ENCODE data around the gene CTNNA1.
"Not testable (repeated sequence)": the region's sequence is repeated elsewhere in the genome, so short reads cannot be mapped to it uniquely, and the experiment has no call there.

Gene CTNNA1

DNA sequence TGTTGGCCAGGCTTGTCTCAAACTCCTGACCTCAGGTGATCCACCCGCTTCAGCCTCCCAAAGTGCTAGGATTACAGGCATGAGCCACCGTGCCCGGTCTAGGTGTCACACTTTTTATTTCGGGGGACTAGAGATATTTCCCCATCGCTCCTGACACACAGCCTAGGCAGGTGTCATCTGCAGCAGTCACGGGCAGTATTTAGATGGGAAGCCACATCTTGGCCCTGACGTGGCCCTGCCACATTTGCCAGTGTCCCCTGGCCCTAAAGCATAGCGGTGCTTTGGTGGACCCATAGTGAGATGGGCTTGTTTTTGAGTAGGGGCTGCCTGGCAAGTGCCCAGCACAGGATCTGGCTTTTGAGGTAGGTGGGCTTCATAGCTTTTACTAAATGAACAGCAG, 167.0 kb downstream of the CTNNA1 start:
- H3K4me3 ChIP-seq (ENCODE audit: low read depth, low read length): no peak overlapping the region
- no peaks in the 10 kb centered on the region; the same call in 1 of the 2 replicates for H3K36me3 ChIP-seq
- TF ChIP-seq, protein P1, sequence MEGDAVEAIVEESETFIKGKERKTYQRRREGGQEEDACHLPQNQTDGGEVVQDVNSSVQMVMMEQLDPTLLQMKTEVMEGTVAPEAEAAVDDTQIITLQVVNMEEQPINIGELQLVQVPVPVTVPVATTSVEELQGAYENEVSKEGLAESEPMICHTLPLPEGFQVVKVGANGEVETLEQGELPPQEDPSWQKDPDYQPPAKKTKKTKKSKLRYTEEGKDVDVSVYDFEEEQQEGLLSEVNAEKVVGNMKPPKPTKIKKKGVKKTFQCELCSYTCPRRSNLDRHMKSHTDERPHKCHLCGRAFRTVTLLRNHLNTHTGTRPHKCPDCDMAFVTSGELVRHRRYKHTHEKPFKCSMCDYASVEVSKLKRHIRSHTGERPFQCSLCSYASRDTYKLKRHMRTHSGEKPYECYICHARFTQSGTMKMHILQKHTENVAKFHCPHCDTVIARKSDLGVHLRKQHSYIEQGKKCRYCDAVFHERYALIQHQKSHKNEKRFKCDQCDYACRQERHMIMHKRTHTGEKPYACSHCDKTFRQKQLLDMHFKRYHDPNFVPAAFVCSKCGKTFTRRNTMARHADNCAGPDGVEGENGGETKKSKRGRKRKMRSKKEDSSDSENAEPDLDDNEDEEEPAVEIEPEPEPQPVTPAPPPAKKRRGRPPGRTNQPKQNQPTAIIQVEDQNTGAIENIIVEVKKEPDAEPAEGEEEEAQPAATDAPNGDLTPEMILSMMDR (IDR thresholded peaks at IDR 0.05; ENCODE audit: low read depth, low read length): no peak
- H3K27me3 ChIP-seq: no peaks in the 10 kb centered on the region
- H3K4me1 ChIP-seq: peaks cover 14% of the 10 kb centered on the region
- H3K9me3 ChIP-seq: no peaks in the 10 kb centered on the region
- DNase-seq: no peak

DNA sequence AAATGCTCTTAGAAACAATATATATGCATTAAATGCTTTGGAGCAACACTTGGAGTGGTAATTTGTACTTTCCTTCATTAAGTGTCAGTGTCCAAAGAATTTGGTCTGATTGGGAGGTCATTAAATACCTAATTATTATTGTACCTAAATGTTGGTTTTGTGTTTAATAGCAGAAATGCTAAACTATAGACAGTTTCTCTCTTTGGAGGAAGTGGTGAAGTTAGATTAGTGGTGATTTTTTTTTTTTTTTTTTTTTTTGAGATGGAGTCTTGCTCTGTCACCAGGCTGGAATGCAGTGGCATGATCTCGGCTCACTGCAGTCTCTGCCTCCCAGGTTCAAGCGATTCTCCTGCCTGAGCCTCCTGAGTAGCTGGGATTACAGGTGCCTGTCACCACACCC, 168.1 kb downstream of the CTNNA1 start:
- H3K4me1 ChIP-seq: peaks cover 14% of the 10 kb centered on the region
- H3K4me3 ChIP-seq (ENCODE audit: low read depth, low read length); H3K9me3 ChIP-seq; H3K27me3 ChIP-seq; DNase-seq; H3K36me3 ChIP-seq: not testable (repeated sequence)

DNA sequence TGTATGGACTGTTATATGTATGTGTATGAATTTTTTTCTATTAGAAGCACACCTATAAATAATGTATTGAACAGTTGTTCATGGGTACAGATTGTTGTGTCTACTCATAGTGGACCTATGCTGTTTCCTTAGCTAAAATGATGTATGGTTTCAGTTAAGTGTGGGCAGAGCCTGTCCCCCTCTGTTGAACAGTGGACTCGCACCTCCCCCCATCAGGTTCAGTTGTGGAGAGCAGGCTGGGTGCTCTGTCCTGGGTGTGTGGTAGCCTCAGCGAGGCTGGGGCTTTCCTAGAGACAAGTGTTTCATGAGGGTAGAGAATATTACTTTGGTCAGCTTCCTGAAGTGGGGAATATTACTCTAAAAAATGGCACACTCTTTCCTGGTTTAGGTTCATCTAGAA, 169.3 kb downstream of the CTNNA1 start:
- peaks cover 7% of the 10 kb centered on the region for H3K36me3 ChIP-seq

DNA sequence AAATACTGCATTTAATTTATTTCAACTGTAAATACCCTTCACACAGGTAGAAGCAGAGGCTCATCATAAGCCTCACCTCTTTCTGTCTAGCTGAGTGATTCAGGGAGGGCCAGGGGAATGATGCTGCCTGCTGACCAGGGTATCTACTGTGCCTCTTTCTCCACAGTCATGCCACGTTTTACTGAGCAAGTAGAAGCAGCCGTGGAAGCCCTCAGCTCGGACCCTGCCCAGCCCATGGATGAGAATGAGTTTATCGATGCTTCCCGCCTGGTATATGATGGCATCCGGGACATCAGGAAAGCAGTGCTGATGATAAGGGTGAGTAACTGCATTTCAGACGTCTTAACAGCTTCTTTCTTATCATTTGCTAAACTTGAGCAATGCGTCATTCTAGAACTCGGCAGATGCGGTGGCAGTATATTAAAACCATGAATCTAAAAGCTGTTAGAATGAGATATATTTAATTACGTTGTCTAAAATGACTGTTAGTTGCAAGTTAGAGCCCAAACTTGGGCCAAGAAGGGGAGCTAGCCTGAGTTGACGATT, 171.9 kb downstream of the CTNNA1 start:
- TF ChIP-seq, protein P1 (IDR thresholded peaks at IDR 0.05; ENCODE audit: low read depth, low read length): no peak
- Histone ChIP-seq H3K36me3 (peaks cover 7% of the 10 kb centered on the region), H3K4me1 (peaks cover 7% of the 10 kb centered on the region)

More for the DNA sequence above, 169.3 kb downstream of the CTNNA1 start:
- peaks cover 18% of the 10 kb centered on the region for H3K4me1 ChIP-seq
- H3K9me3 ChIP-seq: no peaks in the 10 kb centered on the region
- H3K4me3 ChIP-seq (ENCODE audit: low read depth, low read length): no peak overlapping the region
- no peak for DNase-seq
- TF ChIP-seq, protein P1 (IDR thresholded peaks at IDR 0.05; ENCODE audit: low read depth, low read length): no peak
- no peaks in the 10 kb centered on the region for H3K27me3 ChIP-seq

DNA sequence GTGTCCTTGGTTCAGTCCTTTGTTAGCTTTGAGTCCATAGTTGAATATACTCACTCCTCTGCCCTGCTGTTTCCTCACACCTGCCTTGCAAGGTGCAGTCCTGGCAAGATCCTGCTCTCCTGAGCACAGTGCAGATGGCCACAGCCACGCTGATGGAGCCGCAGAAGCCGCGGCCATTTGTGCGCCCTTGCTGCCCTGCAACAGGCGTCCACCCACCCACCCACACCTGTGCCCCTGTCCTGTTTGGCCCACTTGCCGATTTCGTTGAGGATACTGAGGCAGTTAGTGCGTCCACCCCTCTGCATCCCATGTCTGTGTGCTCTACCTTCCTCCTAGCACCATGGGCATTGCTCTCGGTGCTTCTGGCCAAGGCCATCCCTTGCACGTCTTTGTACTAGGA, 173.0 kb downstream of the CTNNA1 start:
- Histone ChIP-seq H3K36me3 (peaks cover 17% of the 10 kb centered on the region), H3K4me1 (peaks cover 7% of the 10 kb centered on the region), H3K27me3 (no peaks in the 10 kb centered on the region), H3K9me3 (no peaks in the 10 kb centered on the region), H3K4me3 (ENCODE audit: low read depth, low read length) (no peak overlapping the region)
- TF ChIP-seq, protein P1 (IDR thresholded peaks at IDR 0.05; ENCODE audit: low read depth, low read length): no peak
- no peak for DNase-seq

More for the DNA sequence above, 171.9 kb downstream of the CTNNA1 start:
- H3K4me3 ChIP-seq (ENCODE audit: low read depth, low read length): no peak overlapping the region
- DNase-seq: no peak
- no peaks in the 10 kb centered on the region for H3K9me3 ChIP-seq
- no peaks in the 10 kb centered on the region for H3K27me3 ChIP-seq

DNA sequence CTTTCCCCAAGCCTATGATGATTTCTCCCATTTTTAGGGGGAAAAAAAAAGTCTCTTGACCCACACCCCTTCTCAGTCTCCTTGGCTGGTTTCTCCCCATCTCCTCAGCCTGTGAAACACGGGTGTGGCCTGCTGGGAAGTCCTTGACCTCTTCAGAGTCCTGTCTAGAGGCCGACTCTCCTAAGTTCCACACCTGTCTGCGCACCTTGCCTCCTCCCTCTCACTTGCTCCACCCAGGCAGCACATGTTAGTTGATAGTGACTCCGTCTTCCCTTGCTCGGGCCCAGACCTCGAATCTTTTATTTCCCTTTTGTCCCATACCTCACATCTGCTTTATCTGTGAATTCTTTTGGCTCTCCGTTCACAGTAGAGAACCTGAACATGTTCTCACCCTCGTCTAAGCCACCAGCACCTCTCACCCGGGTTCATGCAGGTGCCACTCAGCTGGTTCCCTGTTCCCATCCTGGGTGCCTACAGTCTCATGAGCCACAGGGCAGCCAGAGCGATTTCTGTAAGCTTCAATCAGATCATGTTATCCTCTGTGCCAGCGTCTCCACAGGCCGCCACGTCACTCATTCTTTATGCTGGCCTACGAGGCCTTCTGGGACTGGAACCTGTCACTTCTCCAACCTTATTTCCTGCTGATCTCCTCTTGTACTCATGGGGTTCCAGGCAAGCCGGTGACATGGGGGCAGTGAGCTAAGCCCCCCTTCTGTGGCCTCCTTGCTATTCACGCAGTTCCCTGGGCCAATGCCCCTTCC, 173.6 kb downstream of the CTNNA1 start:
- Histone ChIP-seq H3K4me1 (peaks cover 7% of the 10 kb centered on the region), H3K9me3 (no peaks in the 10 kb centered on the region), H3K36me3 (peaks cover 23% of the 10 kb centered on the region), H3K4me3 (ENCODE audit: low read depth, low read length) (no peak overlapping the region), H3K27me3 (no peaks in the 10 kb centered on the region)
- TF ChIP-seq, protein P1 (IDR thresholded peaks at IDR 0.05; ENCODE audit: low read depth, low read length): no peak
- DNase-seq: no peak

Measured in BE2C (cell line).